Peyer's patch (tissue), 4 donors: Measurements from ENCODE around the gene CAST. TPM values are rescaled to one million over a fixed set of nuclear protein-coding genes. Genes with fewer than 3 reads are reported as not detected.

Source experiments
- DNase-seq, 3 donors: peaks; one replicate each; pipeline ENCODE4 v3.0.0-alpha.2; 2017 to 2019
- H3K27ac ChIP-seq, 4 donors: fragments of 200-600 bp; sonication (generic); one replicate each; pipeline ENCODE4 v1.5.1; 2016 to 2019
- H3K27me3 ChIP-seq, 2 donors: fragments of 200-600 bp; sonication (generic); one replicate each; pipeline ENCODE4 v1.5.1; 2019
- H3K36me3 ChIP-seq, 3 donors: fragments of 200-600 bp; sonication (generic); one replicate each; pipeline ENCODE4 v1.5.1; 2016 to 2019
- H3K4me1 ChIP-seq, 4 donors: fragments of 200-600 bp; sonication (generic); one replicate each; pipeline ENCODE4 v1.5.1; 2016 to 2019
- H3K4me3 ChIP-seq, 4 donors: fragments of 200-600 bp; sonication (generic); 1 replicate in 3 of 4; 2 replicates in 1 of 4; pipeline ENCODE4 v1.5.1; 2016 to 2019; ENCODE audit warnings: mild to moderate bottlenecking in 1 of 4
- H3K9me3 ChIP-seq, 4 donors: fragments of 200-600 bp; sonication (generic); one replicate each; pipeline ENCODE4 v1.5.1; 2016 to 2019; ENCODE audit warnings: mild to moderate bottlenecking in 1 of 4
- POLR2A ChIP-seq, 2 donors: fragments of 450-650 bp; IDR thresholded peaks; one replicate each; pipeline ENCODE4 v1.5.1; 2017; ENCODE audit warnings: antibody characterized with exemption in 2 of 2, mild to moderate bottlenecking in 2 of 2, moderate library complexity in 2 of 2
- total RNA-seq, 4 donors: library from RNA; depleted of rRNA; stranded (reverse); fragments of >200 nt; gene quantifications; one replicate each; pipeline ENCODE4 v1.1.0, GENCODE V29; 2016
- TF ChIP-seq, protein P1 (sequence below), 6 experiments: fragments of 450-650 bp in 4 of 6; fragments of 200-600 bp in 2 of 6; sonication (generic) in 1 of 6; IDR thresholded peaks; one replicate each; pipeline ENCODE4 v1.5.1; 2017 to 2019; ENCODE audit warnings: antibody characterized with exemption in 6 of 6, mild to moderate bottlenecking in 3 of 6, moderate library complexity in 1 of 6

CAST gene
- total RNA-seq, 4 donors from 2014 or later = 268 to 396 (median 337) TPM

DNA sequence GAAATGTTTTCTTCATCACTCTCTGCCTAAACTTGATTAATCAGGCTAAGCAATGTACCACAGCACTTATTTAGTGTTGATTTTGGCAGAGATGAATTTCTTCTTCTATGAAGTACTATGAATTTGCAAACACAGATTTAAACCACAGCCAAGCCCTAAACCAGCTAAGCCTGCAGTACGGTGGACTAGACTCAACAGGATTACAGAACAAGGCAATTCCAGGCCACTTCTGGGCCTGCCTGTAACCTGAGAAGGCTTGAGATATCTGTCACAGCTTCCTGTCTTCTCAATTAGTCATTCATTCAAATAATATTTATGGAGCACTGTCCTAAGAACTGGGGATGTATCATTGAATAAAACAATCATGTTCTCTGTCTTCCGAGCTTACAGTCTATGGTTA is 32.4 kb upstream of the CAST start:
- Histone ChIP-seq H3K4me3 (no peak overlapping the region), H3K27me3 (no peaks in the 10 kb centered on the region), H3K36me3 (no peaks in the 10 kb centered on the region), H3K4me1 (no peaks in the 10 kb centered on the region), H3K9me3 (no peaks in the 10 kb centered on the region), H3K27ac (no peak overlapping the region)
- DNase-seq = no peak
- TF ChIP-seq, protein P1, sequence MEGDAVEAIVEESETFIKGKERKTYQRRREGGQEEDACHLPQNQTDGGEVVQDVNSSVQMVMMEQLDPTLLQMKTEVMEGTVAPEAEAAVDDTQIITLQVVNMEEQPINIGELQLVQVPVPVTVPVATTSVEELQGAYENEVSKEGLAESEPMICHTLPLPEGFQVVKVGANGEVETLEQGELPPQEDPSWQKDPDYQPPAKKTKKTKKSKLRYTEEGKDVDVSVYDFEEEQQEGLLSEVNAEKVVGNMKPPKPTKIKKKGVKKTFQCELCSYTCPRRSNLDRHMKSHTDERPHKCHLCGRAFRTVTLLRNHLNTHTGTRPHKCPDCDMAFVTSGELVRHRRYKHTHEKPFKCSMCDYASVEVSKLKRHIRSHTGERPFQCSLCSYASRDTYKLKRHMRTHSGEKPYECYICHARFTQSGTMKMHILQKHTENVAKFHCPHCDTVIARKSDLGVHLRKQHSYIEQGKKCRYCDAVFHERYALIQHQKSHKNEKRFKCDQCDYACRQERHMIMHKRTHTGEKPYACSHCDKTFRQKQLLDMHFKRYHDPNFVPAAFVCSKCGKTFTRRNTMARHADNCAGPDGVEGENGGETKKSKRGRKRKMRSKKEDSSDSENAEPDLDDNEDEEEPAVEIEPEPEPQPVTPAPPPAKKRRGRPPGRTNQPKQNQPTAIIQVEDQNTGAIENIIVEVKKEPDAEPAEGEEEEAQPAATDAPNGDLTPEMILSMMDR (IDR thresholded peaks at IDR 0.05) = no peak
- no peak for TF ChIP-seq POLR2A (IDR thresholded peaks at IDR 0.05)

DNA sequence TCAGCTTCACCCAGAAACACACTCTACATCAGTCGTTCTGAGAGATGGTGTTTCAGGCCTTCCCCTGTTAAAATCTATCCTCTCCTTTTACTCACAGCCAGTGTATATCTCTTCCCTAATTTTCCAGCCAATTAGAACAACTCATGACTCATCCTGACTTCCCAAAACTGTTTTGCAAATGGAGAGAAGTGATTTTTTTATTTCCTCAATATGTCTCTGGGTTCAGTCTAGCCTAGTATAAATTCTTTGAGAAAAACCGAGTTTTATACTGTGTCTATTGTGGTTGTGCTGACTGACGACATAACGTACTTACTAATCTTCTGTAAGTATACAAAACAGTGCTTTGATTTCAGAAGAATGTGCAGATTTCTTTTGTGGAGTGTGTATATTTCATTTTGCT is 28.4 kb upstream of the CAST start:
- Histone ChIP-seq H3K27ac (no peak overlapping the region), H3K36me3 (no peaks in the 10 kb centered on the region), H3K27me3 (no peaks in the 10 kb centered on the region), H3K4me1 (no peaks in the 10 kb centered on the region), H3K9me3 (no peaks in the 10 kb centered on the region), H3K4me3 (no peak overlapping the region)
- no peak for DNase-seq
- no peak for TF ChIP-seq POLR2A (IDR thresholded peaks at IDR 0.05)
- TF ChIP-seq, protein P1 (IDR thresholded peaks at IDR 0.05) = no peak

DNA sequence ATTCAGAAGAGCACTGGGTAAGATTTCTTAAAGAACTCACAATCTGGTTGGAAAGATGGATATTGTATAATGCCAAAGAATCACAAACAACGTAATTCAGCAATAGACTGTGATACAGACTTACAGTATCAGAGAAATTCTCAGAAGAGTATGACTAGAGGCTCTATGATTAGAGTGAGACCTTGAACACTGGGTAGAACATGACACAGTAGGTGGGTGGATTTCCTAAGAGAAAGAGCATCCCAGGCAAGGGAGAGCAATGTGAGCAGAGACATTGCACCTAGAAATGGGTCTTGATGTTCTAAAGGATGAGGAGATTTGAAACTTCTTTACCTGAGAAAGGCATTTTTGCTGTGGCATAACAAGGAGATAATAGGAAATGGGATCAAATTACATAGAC is 27.3 kb upstream of the CAST start:
- Histone ChIP-seq H3K4me1 (no peaks in the 10 kb centered on the region), H3K27ac (no peak overlapping the region), H3K4me3 (no peak overlapping the region), H3K36me3 (no peaks in the 10 kb centered on the region), H3K9me3 (no peaks in the 10 kb centered on the region), H3K27me3 (no peaks in the 10 kb centered on the region)
- no peak for DNase-seq
- TF ChIP-seq POLR2A (IDR thresholded peaks at IDR 0.05) = no peak
- TF ChIP-seq, protein P1 (IDR thresholded peaks at IDR 0.05) = no peak

DNA sequence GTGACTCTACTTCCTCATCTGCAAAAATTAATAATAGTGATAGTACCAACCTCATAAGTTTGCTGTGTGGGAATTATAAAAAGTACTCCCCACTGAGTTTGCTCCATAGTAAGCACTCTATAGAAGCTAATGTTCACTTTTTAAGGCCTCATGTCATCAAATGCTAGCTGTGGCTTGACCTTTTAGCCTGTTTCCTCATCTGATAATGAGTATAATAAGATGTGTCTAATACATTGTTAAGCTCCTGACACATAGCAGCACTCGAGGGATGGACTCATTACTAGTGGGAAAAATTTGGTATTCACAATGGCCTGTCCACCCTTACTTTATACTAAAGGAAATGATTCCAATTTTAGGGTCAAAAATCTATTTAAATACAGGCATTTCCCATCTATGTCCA is 26.1 kb upstream of the CAST start:
- TF ChIP-seq POLR2A (IDR thresholded peaks at IDR 0.05) = no peak
- TF ChIP-seq, protein P1 (IDR thresholded peaks at IDR 0.05) = no peak
- Histone ChIP-seq H3K9me3 (no peaks in the 10 kb centered on the region), H3K27ac (no peak overlapping the region), H3K4me1 (no peaks in the 10 kb centered on the region), H3K4me3 (no peak overlapping the region), H3K36me3 (no peaks in the 10 kb centered on the region), H3K27me3 (no peaks in the 10 kb centered on the region)
- DNase-seq = no peak

DNA sequence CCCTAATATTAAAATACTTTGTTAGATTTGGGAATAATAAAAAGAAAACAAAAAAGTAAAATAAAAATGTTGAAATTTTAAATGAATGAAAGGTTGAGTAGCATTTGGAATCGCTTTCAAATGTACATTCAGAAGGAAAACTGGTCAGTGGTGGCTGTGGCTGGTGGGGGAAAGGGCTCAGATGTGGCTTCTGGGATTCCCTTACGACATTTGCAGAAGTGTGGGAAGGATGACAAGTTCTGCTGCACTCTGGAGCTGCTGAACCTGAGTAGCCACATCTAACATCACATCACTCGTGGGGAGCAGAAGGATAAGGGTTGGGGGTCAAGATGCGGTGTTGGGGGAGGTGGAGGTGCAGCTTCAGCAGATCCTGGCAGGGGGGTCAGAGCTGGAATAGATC is 25.6 kb upstream of the CAST start:
- H3K9me3 ChIP-seq = no peaks in the 10 kb centered on the region
- H3K36me3 ChIP-seq = no peaks in the 10 kb centered on the region
- H3K27me3 ChIP-seq = no peaks in the 10 kb centered on the region
- no peak overlapping the region for H3K27ac ChIP-seq
- DNase-seq = no peak
- no peak for TF ChIP-seq POLR2A (IDR thresholded peaks at IDR 0.05)
- TF ChIP-seq, protein P1 (IDR thresholded peaks at IDR 0.05) = no peak
- H3K4me3 ChIP-seq = no peak overlapping the region
- H3K4me1 ChIP-seq = no peaks in the 10 kb centered on the region

DNA sequence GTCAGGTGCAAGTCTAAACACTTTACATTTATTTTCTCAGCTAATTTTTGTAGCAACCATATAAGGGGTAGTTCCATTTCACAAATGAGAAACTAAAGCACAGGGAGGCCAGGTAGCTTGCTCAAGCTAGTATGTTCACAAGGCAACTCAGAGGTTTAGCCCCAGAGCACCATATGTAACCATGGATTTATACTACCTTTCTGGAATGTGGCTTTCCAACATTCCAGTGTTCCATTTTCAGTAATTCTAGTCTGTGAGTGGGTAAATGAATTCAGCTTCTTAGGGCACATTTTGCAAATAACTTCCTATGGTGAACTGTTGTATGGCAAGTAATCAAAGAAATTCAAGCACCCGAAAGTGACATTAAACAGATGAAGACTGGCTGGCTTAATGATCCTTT is 25.0 kb upstream of the CAST start:
- TF ChIP-seq POLR2A (IDR thresholded peaks at IDR 0.05) = no peak
- TF ChIP-seq, protein P1 (IDR thresholded peaks at IDR 0.05) = no peak
- no peaks in the 10 kb centered on the region for H3K4me1 ChIP-seq
- no peaks in the 10 kb centered on the region for H3K36me3 ChIP-seq
- no peak overlapping the region for H3K27ac ChIP-seq
- no peaks in the 10 kb centered on the region for H3K9me3 ChIP-seq
- H3K27me3 ChIP-seq = no peaks in the 10 kb centered on the region
- H3K4me3 ChIP-seq = no peak overlapping the region
- no peak for DNase-seq
